ENCODE data around the gene MED29.

Gene MED29

GRCh38 chr19:39416152-39417120 is 25.3 kb downstream of the MED29 start:
- no peak for TF ChIP-seq CTCF (conservative IDR thresholded peaks at IDR 0.05)
- no peak overlapping the region for H3K27ac ChIP-seq

- TF ChIP-seq CTCF (conservative IDR thresholded peaks at IDR 0.05): no peak
- H3K27ac ChIP-seq: no peak overlapping the region
Measured at GRCh38 chr19:39417463-39418181, 26.4 kb downstream of the MED29 start.

- no peak for TF ChIP-seq CTCF (conservative IDR thresholded peaks at IDR 0.05)
- no peak overlapping the region for H3K27ac ChIP-seq
Measured at GRCh38 chr19:39419003-39419402, 27.8 kb downstream of the MED29 start.

- TF ChIP-seq CTCF (conservative IDR thresholded peaks at IDR 0.05): no peak
- H3K27ac ChIP-seq: no peak overlapping the region
Measured at GRCh38 chr19:39420769-39421168, 29.6 kb downstream of the MED29 start.

GRCh38 chr19:39422020-39422419 is 30.8 kb downstream of the MED29 start:
- no peak overlapping the region for H3K27ac ChIP-seq

GRCh38 chr19:39423258-39424086 is 32.3 kb downstream of the MED29 start:
- no peak overlapping the region for H3K27ac ChIP-seq
- TF ChIP-seq CTCF (conservative IDR thresholded peaks at IDR 0.05): no peak

More at GRCh38 chr19:39422020-39422419, 30.8 kb downstream of the MED29 start:
- no peak for TF ChIP-seq CTCF (conservative IDR thresholded peaks at IDR 0.05)

Measured in VCaP (cell line).